HG03045 (cell line): ENCODE data around the gene DEFB132.
"Not testable (repeated sequence)": the region's sequence is repeated elsewhere in the genome, so short reads cannot be mapped to it uniquely, and the experiment has no call there.

Source experiments
- ATAC-seq: cut with Tn5 transposase; IDR thresholded peaks from one replicate; pipeline ENCODE4 v1.9.1; 2021; ENCODE audit warnings: mild to moderate bottlenecking, moderate library complexity; ENCODE audit not compliant: unreplicated experiment

Gene DEFB132, protein sequence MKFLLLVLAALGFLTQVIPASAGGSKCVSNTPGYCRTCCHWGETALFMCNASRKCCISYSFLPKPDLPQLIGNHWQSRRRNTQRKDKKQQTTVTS

DNA sequence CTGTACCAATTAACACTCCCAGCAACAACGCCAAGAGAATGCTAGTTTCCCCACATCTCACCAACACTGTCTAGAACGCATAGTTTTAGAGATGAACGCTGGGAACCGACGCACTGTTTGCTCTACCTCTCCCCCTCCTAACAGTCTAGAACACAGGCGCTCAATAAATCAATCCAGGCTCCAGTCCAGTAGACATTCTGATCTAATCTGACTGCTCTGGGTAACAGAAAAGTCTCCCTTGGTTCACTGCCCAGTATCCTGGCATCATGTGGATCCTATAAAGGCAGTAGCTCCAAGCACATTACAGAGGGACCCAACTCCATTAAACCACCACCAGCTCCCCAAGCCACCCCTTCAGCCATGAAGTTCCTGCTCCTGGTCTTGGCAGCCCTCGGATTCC, at the start of gene DEFB132:
TSS of gene DEFB132 (plus strand) at position 306 of the 400 bp plus-strand sequence. CDS start at position 361, 55 bp downstream.
- ATAC-seq: no peak

DNA sequence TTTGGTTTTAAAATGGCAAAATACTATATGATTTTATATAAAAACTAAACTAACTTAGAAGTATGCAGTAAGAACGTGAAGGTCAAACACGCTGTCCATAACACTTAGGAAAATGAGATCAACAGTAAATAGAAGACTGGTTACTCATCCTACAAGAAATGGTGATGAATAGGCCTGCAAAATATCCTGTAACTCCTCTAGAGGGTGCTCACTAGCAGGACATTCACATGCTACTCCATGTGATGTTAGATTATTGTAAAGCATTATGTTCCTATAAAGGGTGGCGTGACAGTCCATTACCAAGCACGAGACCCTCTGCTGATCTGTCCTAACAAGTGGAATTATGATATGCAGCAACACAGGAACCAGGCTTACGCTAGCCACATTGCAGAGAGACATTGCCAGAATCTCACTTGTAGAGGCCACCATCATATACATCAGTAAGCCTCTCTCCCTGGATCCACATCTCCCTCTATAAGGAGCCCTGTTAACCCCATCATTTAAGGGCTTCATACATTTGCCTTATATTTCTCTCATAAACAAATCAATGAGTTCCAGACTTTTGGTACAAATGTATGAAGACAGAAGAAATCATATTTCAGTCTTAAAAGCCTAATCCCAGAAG, 48.5 kb upstream of the DEFB132 start:
- no peak for ATAC-seq

DNA sequence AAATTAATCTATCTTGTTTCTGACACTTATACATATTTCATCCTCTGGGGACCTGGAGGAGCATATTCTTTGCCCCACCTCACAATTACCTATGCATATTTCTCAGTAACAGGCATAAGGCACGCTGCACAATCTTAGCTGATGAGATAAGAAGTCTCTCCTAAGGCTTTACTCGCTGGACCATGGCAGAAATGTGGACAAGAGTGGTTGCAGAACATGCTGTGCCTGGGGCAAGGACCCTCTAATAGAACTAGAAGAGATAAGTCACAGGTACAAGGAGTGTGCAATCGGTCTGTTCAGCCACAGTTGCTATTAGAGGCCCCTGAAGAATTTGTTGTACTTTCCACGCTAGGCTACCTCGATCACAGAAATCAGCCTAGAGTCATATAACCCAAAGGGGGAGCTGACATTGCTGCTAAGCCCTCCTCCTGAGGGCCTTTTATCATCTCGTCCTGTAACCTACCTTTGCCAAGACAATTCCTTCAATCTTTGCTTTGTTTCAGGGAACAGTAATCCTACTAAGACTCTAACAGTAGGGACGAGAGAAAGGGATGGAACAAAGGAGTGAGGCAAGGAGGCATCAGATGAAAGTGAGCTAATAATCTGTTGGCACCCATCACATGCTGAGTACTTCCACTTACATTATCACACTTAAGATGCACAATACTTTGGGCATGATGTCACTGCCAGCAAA, 46.6 kb upstream of the DEFB132 start:
- no peak for ATAC-seq

DNA sequence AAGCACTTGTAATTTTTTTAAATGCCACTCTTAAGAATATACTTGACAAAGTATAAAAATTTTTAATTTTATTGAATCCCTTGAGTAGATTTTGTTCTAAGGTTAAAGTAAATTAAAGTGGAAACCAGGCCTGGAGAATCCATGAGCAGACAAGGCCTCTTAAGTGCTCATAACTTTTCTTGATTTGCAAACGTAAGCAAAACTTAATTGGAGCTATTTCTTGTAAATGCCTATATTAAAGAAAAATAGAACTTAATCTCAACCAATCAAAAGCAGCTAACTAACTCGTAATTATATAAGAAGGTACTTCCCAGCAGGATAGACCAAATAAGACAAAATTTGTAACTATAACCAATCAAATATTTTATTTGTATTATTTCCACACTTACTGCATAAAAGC, 43.1 kb upstream of the DEFB132 start:
- ATAC-seq: no peak

DNA sequence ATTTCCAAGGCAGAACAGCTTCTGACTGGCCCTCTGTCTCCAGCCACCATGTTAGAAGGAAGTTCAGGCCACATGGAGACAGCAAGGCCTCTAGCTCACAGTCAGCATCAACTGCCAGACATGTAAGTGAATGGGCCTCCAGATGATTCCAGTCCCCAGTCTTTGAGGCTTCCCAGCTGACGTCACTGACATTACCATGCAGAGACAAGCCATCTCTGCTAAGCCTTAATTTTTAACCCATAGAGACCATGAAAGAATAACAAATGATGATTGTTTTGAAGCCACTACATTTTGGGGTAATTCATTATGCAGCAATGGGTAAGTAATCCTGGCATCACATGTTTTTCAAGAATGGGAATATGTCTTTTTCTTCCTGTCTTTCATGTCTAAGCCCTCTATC, 41.7 kb upstream of the DEFB132 start:
- no peak for ATAC-seq

DNA sequence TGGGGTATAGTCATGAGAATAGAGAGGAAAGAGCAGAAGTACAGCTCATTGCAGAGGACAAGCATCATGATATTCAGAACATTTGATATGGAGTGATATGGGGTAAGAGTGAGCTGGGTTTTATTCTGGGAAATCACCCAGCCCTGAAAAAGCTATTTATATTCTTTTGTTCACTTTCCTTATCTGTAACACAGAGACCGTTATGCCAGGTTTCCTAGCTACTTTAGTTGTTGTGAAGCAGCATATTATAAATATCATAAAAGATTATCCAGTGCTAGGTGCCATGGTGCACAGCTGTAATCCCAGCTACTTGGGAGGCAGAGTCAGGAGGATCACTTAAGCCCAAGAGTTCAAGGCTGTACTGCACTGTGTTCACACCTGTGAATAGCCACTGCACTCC, 40.3 kb upstream of the DEFB132 start:
- ATAC-seq: no peak

DNA sequence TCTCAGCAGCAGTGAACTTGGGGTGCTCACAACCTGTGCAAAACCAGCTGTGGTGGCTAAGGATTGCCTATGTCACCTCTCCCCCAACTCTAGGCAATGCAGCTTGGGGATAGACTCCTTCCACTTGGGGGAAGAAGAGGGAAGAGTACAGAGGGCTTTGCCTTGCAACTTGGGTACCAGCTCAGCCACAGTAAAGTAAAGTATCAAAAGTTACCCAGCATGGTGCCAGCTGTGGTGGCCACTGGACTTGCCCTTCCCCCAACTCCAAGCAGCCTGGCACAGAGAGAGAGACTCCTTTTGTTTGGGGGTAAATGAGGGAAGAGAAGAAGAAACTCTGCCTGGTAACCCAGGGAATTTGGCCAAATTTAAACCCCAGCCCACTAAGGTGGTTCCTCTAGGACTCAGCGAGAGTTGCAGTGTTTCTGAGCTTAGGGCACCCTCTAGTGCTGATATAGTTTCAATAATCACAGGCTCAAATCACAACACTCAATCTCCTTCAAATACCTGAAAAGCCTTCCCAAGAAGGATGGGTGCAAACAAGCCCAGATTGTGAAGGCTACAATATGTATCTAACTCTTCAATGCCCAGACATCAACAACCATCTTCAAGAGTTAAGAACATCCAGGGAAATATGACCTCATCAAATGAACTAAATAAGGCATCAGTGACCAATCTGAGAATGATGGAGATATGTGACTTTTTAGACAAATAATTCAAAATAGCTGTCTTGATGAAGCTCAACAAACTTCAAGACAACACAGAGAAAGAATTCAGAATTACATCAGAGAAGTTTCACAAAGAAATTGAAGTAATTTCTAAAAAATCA, 38.0 kb upstream of the DEFB132 start:
- no peak for ATAC-seq

DNA sequence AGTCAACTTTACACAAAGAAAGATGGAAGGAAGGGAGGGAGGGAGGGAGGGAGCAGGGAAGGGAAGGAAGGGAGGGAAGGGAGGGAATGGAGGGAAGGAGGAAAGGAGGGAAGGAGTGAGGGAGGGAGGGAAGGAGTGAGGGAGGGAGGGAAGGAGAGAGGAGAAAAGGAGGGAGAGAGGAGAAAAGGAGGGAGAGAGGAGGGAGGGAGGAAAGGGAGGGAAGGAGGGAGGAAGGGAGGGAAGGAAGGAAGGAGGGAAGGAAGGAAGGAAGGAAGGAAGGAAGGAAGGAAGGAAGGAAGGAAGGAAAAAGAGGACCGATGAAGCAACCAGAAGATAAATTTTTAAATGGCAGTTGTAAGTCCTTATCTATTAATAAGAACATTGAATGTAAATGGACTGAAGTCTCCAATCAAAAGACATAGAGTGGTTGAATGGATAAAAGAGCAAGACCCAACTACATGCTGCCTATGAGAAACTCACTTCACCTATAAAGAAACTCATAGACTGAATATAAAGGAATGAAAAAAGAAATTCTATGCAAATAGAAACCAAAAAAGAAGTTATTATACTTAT, 36.2 kb upstream of the DEFB132 start:
- no peak for ATAC-seq

DNA sequence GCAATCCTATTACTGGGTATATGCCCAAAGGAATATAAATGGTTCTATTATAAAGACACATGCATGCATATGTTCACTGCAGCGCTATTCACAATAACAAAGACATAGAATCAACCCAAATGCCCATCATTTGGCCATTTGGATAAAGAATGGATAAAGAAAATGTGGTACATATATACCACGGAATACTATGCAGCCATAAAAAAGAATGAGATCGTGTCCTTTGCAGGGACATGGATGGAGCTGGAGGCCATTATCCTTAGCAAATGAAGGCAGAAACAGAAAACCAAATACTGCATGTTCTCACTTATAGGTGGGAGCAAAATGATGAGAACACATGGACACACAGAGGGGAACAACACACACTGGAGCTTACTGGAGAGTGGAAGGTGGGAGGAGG, 31.6 kb upstream of the DEFB132 start:
- not testable (repeated sequence) for ATAC-seq

DNA sequence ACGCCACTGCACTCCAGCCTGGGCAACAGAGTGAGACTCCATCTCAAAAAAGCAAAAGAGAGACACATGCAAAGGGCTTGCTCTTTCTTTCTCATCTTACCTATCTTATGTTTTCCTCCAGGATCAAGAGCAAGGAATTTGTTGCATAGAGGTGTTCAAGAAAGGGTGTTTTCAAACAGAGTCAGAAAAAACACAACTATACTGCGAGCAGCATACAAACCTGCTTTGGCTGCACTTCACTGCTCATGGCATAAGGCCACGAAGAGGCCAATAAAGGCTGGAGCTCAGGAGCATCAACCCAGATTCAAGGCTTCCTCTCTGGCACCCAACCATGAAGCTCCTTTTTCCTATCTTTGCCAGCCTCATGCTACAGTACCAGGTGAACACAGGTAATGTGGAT, 30.6 kb upstream of the DEFB132 start, which contains the start of gene DEFB129:
TSS of gene DEFB129 (plus strand) at position 301 of the 400 bp plus-strand sequence. CDS start at position 332, 31 bp downstream.
- no peak for ATAC-seq

DNA sequence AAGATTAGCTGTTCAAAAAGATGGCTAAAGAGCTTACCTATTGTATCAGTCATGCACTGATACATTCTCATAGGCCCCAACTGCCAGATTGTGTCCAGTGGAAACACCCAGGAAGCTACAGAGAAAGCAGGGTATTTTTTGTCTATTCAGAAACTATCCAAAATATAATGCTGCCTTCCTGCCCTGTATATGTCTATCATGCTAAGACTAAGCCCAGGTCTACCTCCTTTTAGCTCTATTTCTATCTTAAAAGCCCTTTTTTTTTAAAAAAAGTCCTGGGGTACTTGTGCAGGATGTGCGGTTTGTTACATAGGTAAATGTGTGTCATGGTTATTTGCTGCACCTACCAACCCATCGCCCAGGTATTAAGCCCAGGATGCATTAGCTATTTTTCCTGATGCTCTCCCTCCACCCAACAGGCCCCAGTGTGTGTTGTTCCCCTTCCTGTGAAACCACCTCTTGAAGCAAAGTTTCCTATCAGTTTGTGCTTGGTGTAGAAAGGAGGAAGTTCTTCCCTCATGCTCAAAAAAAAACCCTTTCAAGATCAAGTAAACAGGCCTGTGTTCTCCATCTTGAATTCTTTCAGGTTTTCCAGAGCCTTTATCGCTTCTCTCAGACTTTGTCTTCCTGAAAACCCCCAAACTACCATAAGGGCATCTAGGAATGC, 30.0 kb upstream of the DEFB132 start:
- ATAC-seq: no peak

DNA sequence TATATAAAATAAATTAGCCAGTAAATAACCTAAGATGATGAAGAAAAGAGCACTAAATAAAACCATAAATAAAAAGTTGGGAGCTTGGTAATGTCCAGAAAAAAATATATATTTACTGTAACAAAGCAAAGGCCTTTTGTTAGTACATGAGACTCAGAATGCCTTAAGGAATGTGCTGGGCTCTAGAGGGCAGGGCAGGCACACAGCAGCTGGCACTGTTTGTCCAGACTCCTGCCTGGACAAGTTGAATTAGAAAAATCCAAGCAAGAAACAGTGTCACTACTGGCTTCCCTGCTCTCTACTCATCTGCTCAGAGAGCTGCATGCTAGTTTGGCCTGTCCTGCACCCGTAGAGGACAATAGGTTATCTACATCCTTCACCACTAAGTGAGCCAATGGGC, 21.6 kb upstream of the DEFB132 start:
- ATAC-seq: no peak

DNA sequence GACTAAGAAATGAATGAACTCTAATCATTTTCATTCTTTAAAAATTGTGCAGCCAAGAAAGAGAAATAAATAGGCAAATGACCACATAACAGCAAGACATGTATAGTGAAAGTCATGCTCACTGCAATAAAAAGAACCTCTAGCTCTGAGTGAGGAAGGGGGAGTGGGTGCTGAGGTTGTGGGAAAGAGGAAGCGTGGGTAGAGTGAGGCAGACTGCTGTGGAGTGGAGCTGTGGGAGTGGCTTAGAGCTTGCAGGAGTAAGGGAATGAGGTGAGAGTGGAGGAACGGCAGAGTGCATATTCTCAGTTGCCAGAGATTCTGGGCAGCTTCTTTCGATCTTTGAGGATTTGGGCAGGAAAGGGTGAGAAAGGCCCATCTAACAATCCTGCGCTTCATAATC, 20.0 kb upstream of the DEFB132 start:
- ATAC-seq: no peak

DNA sequence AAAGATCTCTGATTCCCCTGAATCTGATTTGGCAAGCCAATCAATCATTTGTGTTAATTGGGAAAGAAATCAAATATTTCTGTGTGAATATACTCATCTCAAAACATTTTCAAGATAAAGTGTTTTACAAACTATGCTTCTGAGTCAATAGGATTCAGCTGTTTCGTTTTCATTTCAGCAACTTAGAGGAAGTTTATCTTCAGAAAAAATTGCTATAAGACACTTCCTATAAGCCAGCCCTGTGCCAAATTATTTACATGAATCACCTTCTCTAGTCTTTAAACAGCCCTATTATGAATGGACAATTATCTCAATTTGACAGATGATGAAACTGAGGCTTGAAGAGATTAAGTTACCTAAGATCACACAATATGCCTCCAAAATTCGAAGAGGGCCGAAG, 19.6 kb upstream of the DEFB132 start:
- ATAC-seq: no peak

DNA sequence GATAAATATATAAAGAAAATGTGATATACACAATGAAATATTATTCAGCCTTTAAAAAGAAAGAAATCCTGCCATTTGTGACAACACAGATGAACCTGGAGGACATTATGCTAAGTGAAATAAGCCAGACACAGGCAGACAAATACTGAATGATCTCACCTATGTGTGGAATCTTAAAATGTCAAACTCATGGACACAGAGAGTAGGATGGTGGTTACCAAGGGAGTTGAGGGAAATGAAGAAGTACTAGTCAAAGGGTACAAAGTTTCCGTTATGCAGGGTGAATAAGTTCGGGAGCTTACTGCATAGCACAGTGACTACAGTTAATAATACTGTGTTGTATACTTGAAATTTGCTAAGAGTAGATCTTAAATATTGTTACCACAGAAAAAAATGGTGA, 14.6 kb upstream of the DEFB132 start:
- ATAC-seq: no peak

DNA sequence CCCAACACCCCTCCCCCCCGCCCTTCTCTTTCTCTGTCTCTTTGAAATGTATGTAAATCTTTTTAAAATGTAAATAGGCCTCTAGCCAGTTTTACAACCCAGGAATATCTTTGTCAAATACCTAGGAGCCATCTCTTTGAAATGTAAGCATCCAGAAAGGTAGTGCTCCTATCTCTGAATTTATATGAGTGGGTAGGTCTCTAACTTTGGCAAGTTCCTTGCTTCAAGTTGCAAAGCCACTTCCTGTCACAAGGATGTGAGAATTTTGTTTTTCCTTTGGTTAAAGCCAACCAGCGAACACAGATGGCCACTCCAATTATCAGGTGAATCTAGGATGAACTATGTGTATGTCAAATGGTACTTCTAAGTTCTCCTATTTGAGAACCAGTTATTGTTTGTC, 6.2 kb upstream of the DEFB132 start:
- no peak for ATAC-seq

DNA sequence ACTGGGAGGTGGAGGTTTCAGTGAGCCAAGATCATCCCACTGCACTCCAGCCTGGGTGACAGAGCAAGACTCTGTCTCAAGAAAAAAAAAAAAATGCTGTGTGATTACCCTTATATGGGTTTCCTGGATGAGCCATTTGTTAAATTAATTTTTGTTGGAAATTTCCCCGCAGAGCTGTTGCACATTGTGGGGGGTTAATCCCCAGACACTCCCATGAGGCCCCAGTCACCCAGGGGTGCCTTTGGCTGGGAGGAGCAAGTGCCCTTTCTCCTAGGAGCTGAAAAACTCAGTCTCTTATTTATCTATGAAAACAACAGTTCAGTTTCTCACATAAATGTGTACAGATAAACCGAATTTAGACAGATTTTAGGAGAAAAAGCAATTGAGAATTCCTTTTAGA, 4.7 kb upstream of the DEFB132 start:
- no peak for ATAC-seq

DNA sequence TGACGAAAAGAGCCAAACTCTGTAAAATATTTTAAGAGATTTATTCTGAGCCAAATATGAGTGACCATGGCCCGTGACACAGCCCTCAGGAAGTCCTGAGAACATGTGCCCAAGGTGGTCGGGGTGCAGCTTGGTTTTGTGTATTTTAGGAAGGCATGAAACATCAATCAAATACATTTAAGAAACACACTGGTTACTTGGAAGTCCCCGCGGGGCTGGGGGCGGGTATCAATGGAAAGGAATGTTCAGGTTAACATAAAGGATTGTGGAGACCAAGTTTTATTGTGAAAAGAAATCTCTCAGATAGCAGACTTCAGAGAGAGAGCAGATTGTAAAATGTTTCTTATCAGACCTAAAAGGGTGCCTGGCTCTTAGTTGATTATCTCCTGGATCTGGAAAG, 4.1 kb upstream of the DEFB132 start:
- ATAC-seq: not testable (repeated sequence)

DNA sequence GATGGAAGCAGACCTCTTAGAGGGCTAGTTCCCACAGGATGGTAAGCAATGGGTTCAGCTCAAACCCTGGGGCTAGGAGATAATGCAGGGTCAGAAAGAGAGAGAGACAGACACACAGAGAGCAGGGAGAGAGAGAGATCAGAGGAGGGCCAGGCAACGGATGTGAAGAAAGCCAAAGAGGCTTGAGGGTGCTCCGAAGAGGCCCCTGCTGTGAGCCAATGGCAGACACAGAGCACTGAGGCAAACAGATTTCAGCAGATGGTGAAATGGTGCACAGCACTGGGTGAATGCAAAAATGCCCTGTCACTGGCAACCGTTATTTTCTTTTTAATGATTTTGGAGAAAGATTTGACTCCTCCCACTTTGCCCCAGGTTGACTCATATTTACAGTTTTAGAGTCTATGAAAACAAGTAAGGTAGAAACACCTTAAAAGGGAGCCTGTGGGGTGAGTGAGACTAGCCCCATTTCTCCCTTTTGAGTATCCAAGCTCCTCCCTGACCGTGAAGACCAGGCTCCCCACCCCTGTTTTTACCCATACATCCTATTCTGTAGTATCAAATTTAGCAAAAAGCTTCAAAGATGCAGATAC, 840 bp downstream of the DEFB132 start:
- ATAC-seq: no peak

DNA sequence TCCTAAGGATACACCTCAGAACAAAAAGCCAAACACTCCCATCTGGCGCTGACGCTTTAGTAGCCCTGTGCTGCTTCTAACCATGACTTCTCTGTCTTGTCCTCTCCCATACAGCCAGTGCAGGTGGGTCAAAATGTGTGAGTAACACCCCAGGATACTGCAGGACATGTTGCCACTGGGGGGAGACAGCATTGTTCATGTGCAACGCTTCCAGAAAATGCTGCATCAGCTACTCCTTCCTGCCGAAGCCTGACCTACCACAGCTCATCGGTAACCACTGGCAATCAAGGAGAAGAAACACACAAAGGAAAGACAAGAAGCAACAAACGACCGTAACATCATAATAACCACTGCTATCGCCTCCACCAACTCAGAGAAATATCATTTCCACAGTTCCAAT, 1.4 kb downstream of the DEFB132 start:
- no peak for ATAC-seq
